GM19372 (cell line): ENCODE results near the gene C10orf67.
A peak's percentile ranks its signal among the peaks of the same experiment; 100 is the strongest.
"Not testable (repeated sequence)": the region's sequence is repeated elsewhere in the genome, so short reads cannot be mapped to it uniquely, and the experiment has no call there.

ENCODE experiments used
- ATAC-seq: cut with Tn5 transposase; IDR thresholded peaks from one replicate; pipeline ENCODE4 v1.9.1; 2021; ENCODE audit warnings: mild to moderate bottlenecking, low read depth, moderate library complexity; ENCODE audit not compliant: unreplicated experiment

Gene C10orf67

GRCh38 chr10:23344241-23344841 is at the start of gene C10orf67:
Gene C10orf67 (minus strand): TSS chr10:23344797. CDS start chr10:23344774, 23 bp downstream.
- peak; percentile 50 for ATAC-seq

- ATAC-seq = no peak
Measured at GRCh38 chr10:23391821-23392220, 47.2 kb upstream of the C10orf67 start.

- no peak for ATAC-seq
Measured at GRCh38 chr10:23390809-23391208, 46.2 kb upstream of the C10orf67 start.

GRCh38 chr10:23390408-23390807 is 45.8 kb upstream of the C10orf67 start:
- ATAC-seq = not testable (repeated sequence)

GRCh38 chr10:23387516-23387915 is 42.9 kb upstream of the C10orf67 start:
- ATAC-seq = not testable (repeated sequence)

GRCh38 chr10:23386052-23386451 is 41.5 kb upstream of the C10orf67 start:
- no peak for ATAC-seq

- no peak for ATAC-seq
Measured at GRCh38 chr10:23384364-23384763, 39.8 kb upstream of the C10orf67 start.

GRCh38 chr10:23383637-23384036 is 39.0 kb upstream of the C10orf67 start:
- ATAC-seq = no peak

GRCh38 chr10:23381298-23382040 is 36.9 kb upstream of the C10orf67 start:
- no peak for ATAC-seq

GRCh38 chr10:23379686-23380085 is 35.1 kb upstream of the C10orf67 start:
- no peak for ATAC-seq

GRCh38 chr10:23376229-23376655 is 31.6 kb upstream of the C10orf67 start:
- ATAC-seq = no peak

- no peak for ATAC-seq
Measured at GRCh38 chr10:23375366-23375765, 30.8 kb upstream of the C10orf67 start.

- ATAC-seq = no peak
Measured at GRCh38 chr10:23373156-23373555, 28.6 kb upstream of the C10orf67 start.

GRCh38 chr10:23371073-23371472 is 26.5 kb upstream of the C10orf67 start:
- ATAC-seq = no peak

- no peak for ATAC-seq
Measured at GRCh38 chr10:23370106-23370505, 25.5 kb upstream of the C10orf67 start.

- peak; percentile 72 for ATAC-seq
Measured at GRCh38 chr10:23368816-23369640, 24.4 kb upstream of the C10orf67 start.

- peak; percentile 1 for ATAC-seq
Measured at GRCh38 chr10:23367896-23368595, 23.4 kb upstream of the C10orf67 start.

- ATAC-seq = not testable (repeated sequence)
Measured at GRCh38 chr10:23365417-23366030, 20.9 kb upstream of the C10orf67 start.

- no peak for ATAC-seq
Measured at GRCh38 chr10:23364378-23364777, 19.8 kb upstream of the C10orf67 start.

GRCh38 chr10:23363793-23364135 is 19.2 kb upstream of the C10orf67 start:
- ATAC-seq = no peak
